ENCODE measurements around the gene CNTNAP5.

DNA sequence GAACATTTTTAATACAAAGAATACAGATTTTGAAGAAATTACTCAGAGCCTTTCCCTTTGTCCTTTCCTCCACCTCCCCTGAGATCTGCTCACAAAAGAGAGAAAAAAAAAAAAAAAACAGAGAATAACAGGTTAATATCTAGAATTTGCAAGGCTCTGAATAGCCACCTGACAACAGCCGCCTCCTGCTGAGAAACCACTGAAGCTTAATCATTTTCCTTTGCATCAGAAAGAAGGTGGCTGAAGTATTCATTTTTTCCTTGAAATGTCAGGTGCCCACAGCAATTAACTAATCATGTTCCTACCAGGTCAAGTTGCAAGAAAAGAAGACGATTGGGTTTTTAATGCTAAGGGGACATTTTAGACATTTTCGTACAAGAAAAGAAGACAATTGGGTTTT, 21.2 kb downstream of the CNTNAP5 start:
- no peak for TF ChIP-seq ZZZ3 (IDR thresholded peaks at IDR 0.05)
- TF ChIP-seq EZH2 (IDR thresholded peaks at IDR 0.05; ENCODE audit: borderline replicate concordance, low read depth, low read length): no peak
- TF ChIP-seq KDM4B (IDR thresholded peaks at IDR 0.05; ENCODE audit: borderline replicate concordance in 2 of 2, low read depth in 1 of 2): no peak

Data from K562 (cell line).